Thoracic aorta (tissue), 2 donors: Measurements from ENCODE around the gene GLUL. TPM values are rescaled to one million over a fixed set of nuclear protein-coding genes. Genes with fewer than 3 reads are reported as not detected.

ENCODE experiments used
- ATAC-seq: fragments of 150-250 bp; one replicate; pipeline ENCODE4 v1.8.0; 2017; ENCODE audit warnings: low read depth; ENCODE audit not compliant: insufficient number of reproducible peaks, low FRiP score
- DNase-seq: peaks from one replicate; pipeline ENCODE4 v3.0.0-alpha.2; 2020; ENCODE audit warnings: low spot score
- H3K27ac ChIP-seq, 2 donors: fragments of 200-600 bp; sonication (generic); 1 replicate in 1 of 2; 2 replicates in 1 of 2; pipeline ENCODE4 v1.5.1; 2016; ENCODE audit warnings: mild to moderate bottlenecking in 2 of 2, moderate library complexity in 2 of 2
- H3K27me3 ChIP-seq: fragments of 200-600 bp; sonication (generic); replicated peaks from 2 replicates; pipeline ENCODE4 v1.6.0; 2016; ENCODE audit warnings: mild to moderate bottlenecking; ENCODE audit not compliant: insufficient read depth
- H3K36me3 ChIP-seq: fragments of 200-600 bp; sonication (generic); one replicate; pipeline ENCODE4 v1.5.1; 2016
- H3K4me1 ChIP-seq, 2 donors: fragments of 200-600 bp; sonication (generic); 1 replicate in 1 of 2; 2 replicates in 1 of 2; pipeline versions ENCODE4 v1.5.1 to v1.6.0; 2016; ENCODE audit warnings: low read depth in 2 of 2, mild to moderate bottlenecking in 1 of 2; ENCODE audit not compliant: control insufficient read depth in 1 of 2
- H3K4me3 ChIP-seq: fragments of 200-600 bp; sonication (generic); 2 replicates; pipeline ENCODE4 v1.5.1; 2016; ENCODE audit warnings: mild to moderate bottlenecking
- H3K9me3 ChIP-seq: fragments of 200-600 bp; sonication (generic); 2 replicates; pipeline ENCODE4 v1.5.1; 2016
- CTCF ChIP-seq: fragments of 200-600 bp; sonication (generic); IDR thresholded peaks from one replicate; pipeline ENCODE4 v1.5.1; 2019; ENCODE audit warnings: antibody characterized with exemption
- total RNA-seq, 2 donors: library from RNA; depleted of rRNA; stranded (reverse); fragments of >200 nt; gene quantifications; one replicate each; pipeline versions ENCODE4 v1.1.0 to v1.2.3, GENCODE V29; 2016

Gene GLUL
- total RNA-seq, 2 donors from 2014 or later = 705 to 998 TPM

- Histone ChIP-seq H3K4me3 (no peak overlapping the region), H3K9me3 (no peaks in the 10 kb centered on the region), H3K4me1 (peaks cover 5 to 21% of the 10 kb centered on the region in 2 donors), H3K27me3 (no peaks in the 10 kb centered on the region), H3K27ac (no peak overlapping the region), H3K36me3 (no peaks in the 10 kb centered on the region)
- DNase-seq (no peak), ATAC-seq (no peak)
- no peak for TF ChIP-seq CTCF
Measured at GRCh38 chr1:182367926-182368325, 23.7 kb downstream of the GLUL start.

GRCh38 chr1:182366596-182366995 is 25.0 kb downstream of the GLUL start:
- H3K36me3 ChIP-seq = no peaks in the 10 kb centered on the region
- no peak overlapping the region for H3K27ac ChIP-seq
- ATAC-seq = no peak
- no peaks in the 10 kb centered on the region for H3K27me3 ChIP-seq
- H3K4me1 ChIP-seq = peaks cover 5 to 21% of the 10 kb centered on the region in 2 donors
- H3K4me3 ChIP-seq = no peak overlapping the region
- no peaks in the 10 kb centered on the region for H3K9me3 ChIP-seq
- TF ChIP-seq CTCF = no peak
- DNase-seq = no peak

GRCh38 chr1:182359645-182360044 is 31.9 kb downstream of the GLUL start:
- no peak overlapping the region for H3K27ac ChIP-seq
- no peak for TF ChIP-seq CTCF
- H3K36me3 ChIP-seq = no peaks in the 10 kb centered on the region
- H3K4me1 ChIP-seq = no peaks in the 10 kb centered on the region
- H3K4me3 ChIP-seq = no peak overlapping the region
- H3K9me3 ChIP-seq = no peaks in the 10 kb centered on the region
- DNase-seq = no peak
- H3K27me3 ChIP-seq = no peaks in the 10 kb centered on the region
- no peak for ATAC-seq

GRCh38 chr1:182357913-182358312 is 33.7 kb downstream of the GLUL start:
- DNase-seq (no peak), ATAC-seq (no peak)
- no peaks in the 10 kb centered on the region for H3K9me3 ChIP-seq
- TF ChIP-seq CTCF = no peak
- H3K27ac ChIP-seq = no peak overlapping the region
- no peaks in the 10 kb centered on the region for H3K27me3 ChIP-seq
- no peaks in the 10 kb centered on the region for H3K4me1 ChIP-seq
- no peak overlapping the region for H3K4me3 ChIP-seq
- no peaks in the 10 kb centered on the region for H3K36me3 ChIP-seq

- Histone ChIP-seq H3K4me1 (no peaks in the 10 kb centered on the region), H3K27ac (no peak overlapping the region), H3K27me3 (no peaks in the 10 kb centered on the region), H3K9me3 (no peaks in the 10 kb centered on the region), H3K36me3 (no peaks in the 10 kb centered on the region), H3K4me3 (no peak overlapping the region)
- ATAC-seq (no peak), DNase-seq (no peak)
- TF ChIP-seq CTCF = no peak
Measured at GRCh38 chr1:182357171-182357570, 34.4 kb downstream of the GLUL start.
